BJ (cell line): ENCODE results near the gene IPCEF1. TPM values are rescaled to one million over a fixed set of nuclear protein-coding genes. Genes with fewer than 3 reads are reported as not detected.

Experiments used
- CTCF ChIA-PET: fragments of 350-600 bp; formaldehyde crosslinking; extraction: SDS; loops from one replicate; lab custom pipeline; 2021; ENCODE audit warnings: antibody characterized with exemption, inconsistent platforms; lab: Yijun Ruan, JAX
- POLR2A ChIA-PET: fragments of 300-600 bp; sonication (Branson Sonifier 250); formaldehyde crosslinking; extraction: SDS; loops from one replicate; lab custom pipeline; 2021; ENCODE audit warnings: antibody characterized with exemption; lab: Charles Lee
- DNase-seq: peaks from one replicate; pipeline ENCODE4 v3.0.0-alpha.2; 2011; ENCODE audit warnings: low read depth
- H3K27me3 ChIP-seq: 2 replicates; pipeline ENCODE4 v1.6.0; 2011; ENCODE audit warnings: low read length; ENCODE audit not compliant: control insufficient read depth, insufficient read depth
- H3K36me3 ChIP-seq: 2 replicates; pipeline ENCODE4 v1.5.1; 2011; ENCODE audit warnings: low read length; ENCODE audit not compliant: control insufficient read depth, insufficient read depth
- H3K4me3 ChIP-seq: 2 replicates; pipeline ENCODE4 v1.5.1; 2011; ENCODE audit warnings: low read depth, mild to moderate bottlenecking, control low read depth, low read length
- CTCF ChIP-seq: IDR thresholded peaks from 2 replicates; pipeline ENCODE4 v1.5.1; 2011; ENCODE audit warnings: low read depth, mild to moderate bottlenecking, control low read depth, inconsistent platforms, low read length, moderate library complexity; ENCODE audit not compliant: insufficient read depth
- polyA plus RNA-seq: library from polyadenylated mRNA; depleted of rRNA; stranded (reverse); fragments of >200 nt; gene quantifications from 2 replicates; pipeline ENCODE4 v1.2.3, GENCODE V29; 2011

The IPCEF1 gene
- polyA plus RNA-seq, 1 experiment = 0.02 TPM

GRCh38 chr6:154352898-154353585 is 3.6 kb downstream of the IPCEF1 start:
- CTCF ChIA-PET = no interaction called here
- POLR2A ChIA-PET = no interaction called here
- no peaks in the 10 kb centered on the region for H3K36me3 ChIP-seq
- DNase-seq = no peak
- no peak for TF ChIP-seq CTCF
- H3K4me3 ChIP-seq = no peak overlapping the region
- H3K27me3 ChIP-seq = no peaks in the 10 kb centered on the region

DNA sequence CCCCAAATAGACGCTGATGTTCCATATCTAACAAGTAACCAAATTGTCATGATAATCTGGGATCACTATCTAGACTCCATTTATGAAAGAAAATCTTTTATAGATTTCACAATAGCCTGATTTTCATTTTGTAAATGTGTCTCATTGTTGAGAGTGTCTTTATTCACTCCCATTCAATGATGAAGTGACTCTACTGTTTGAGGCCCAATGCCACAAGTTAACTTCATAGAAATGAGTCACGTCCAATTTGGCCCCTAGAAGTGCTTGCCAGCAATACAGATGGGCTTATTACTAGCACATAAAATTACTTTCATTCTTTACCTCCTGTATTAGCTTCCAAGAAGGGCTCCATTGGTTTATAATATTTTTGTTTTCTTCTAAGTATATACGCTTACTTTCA is 6.3 kb downstream of the IPCEF1 start:
- H3K36me3 ChIP-seq = no peaks in the 10 kb centered on the region
- peaks cover 1% of the 10 kb centered on the region; the same call in 1 of the 2 replicates for H3K27me3 ChIP-seq
- no peak for TF ChIP-seq CTCF
- ChIA-PET CTCF (interaction anchor here (1.7 kb wide), 1 partner anchor 8 kb away, joined by 5 read pairs; no protein-coding TSS in a partner anchor), POLR2A (no interaction called here)
- H3K4me3 ChIP-seq = no peak overlapping the region
- no peak for DNase-seq

DNA sequence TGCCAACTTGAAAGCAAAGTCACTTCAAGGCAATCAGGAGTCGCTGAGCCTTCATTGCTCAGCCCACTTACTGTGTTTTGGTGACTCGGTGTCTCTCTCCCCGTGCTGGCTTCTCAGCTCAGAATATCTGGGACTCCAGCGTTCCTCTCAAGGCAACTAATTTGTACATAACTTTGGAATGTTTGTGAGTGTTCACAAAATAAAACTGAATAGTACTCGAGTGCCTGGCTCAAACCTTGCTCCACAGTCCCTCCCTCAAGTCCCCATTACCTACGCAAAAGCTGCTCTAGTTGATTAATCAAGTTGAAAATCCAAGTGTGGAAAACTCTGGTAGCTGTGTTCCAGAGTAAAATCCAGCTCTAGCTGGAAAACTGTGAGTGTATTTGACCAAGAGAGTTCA is 8.6 kb downstream of the IPCEF1 start:
- TF ChIP-seq CTCF = no peak
- DNase-seq = no peak

DNA sequence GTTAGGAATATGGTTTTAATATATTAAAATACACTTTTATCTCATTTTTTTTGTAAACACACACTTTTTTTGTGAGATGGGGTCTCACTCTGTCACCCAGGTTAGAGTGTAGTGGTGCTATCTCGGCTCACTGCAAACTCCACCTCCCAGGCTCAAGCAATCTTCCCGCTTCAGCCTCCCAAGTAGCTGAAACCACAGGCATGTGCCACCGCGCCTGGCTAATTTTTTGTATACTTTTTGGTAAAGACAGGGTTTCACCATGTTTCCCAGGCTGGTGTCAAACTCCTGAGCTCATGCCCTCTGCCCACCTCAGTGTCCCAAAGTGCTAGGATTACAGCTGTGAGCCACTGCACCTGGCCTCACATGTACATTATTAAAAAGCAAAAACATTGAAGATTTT is 10.8 kb downstream of the IPCEF1 start:
- H3K4me3 ChIP-seq = no peak overlapping the region
- peaks cover 1% of the 10 kb centered on the region; the same call in 1 of the 2 replicates for H3K27me3 ChIP-seq
- ChIA-PET POLR2A (no interaction called here), CTCF (no interaction called here)
- DNase-seq = no peak
- no peaks in the 10 kb centered on the region for H3K36me3 ChIP-seq
- no peak for TF ChIP-seq CTCF

More for the DNA sequence above, 8.6 kb downstream of the IPCEF1 start:
- ChIA-PET POLR2A (no interaction called here), CTCF (interaction anchor here (0.6 to 1.1 kb wide), 3 partner anchors 23 to 237 kb away, joined by 3 to 4 read pairs (median 4); no protein-coding TSS in a partner anchor)
- Histone ChIP-seq H3K27me3 (peaks cover 1% of the 10 kb centered on the region; the same call in 1 of the 2 replicates), H3K4me3 (no peak overlapping the region), H3K36me3 (no peaks in the 10 kb centered on the region)

- peak; percentile 42 for TF ChIP-seq CTCF
- no peak for DNase-seq
- no peaks in the 10 kb centered on the region for H3K36me3 ChIP-seq
- H3K27me3 ChIP-seq = peaks cover 1% of the 10 kb centered on the region; the same call in 1 of the 2 replicates
- CTCF ChIA-PET = interaction anchor here (1.0 kb wide), 1 partner anchor 63 kb away, joined by 3 read pairs; no protein-coding TSS in a partner anchor
- no peak overlapping the region for H3K4me3 ChIP-seq
- POLR2A ChIA-PET = interaction anchor here (0.6 kb wide), 1 partner anchor 207 kb away, joined by 3 read pairs; no protein-coding TSS in a partner anchor
These were observed 12.9 kb downstream of the IPCEF1 start for GRCh38 chr6:154343473-154344308.
